GM12873 (cell line): ENCODE results near the gene FNDC3B.

ENCODE experiments used
- TF ChIP-seq, protein P1 (sequence below): IDR thresholded peaks from 2 replicates; pipeline ENCODE4 v1.5.1; 2012; ENCODE audit warnings: low read depth, mild to moderate bottlenecking, moderate library complexity, low read length, control low read depth; ENCODE audit not compliant: insufficient read depth; ENCODE audit errors: missing control alignments

FNDC3B gene

DNA sequence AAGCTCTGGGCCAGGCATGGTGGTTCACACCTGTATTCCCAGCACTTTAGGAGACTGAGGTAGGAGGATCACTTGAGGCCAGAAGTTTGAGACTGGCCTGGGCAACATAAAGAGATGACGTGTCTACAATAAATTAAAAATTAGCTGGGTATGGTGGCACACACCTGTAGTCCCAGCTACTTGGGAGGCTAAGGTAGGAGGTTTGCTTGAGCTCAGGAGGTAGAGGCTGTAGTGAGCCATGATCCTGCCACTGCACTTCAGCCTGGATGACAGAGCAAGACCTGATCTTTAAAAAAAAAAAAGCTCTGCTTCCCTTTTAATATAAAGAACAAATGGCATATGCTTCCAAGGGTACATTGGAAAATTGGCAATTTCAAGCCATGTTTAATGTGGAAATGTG lies 46.7 kb downstream of the FNDC3B start:
- TF ChIP-seq, protein P1, sequence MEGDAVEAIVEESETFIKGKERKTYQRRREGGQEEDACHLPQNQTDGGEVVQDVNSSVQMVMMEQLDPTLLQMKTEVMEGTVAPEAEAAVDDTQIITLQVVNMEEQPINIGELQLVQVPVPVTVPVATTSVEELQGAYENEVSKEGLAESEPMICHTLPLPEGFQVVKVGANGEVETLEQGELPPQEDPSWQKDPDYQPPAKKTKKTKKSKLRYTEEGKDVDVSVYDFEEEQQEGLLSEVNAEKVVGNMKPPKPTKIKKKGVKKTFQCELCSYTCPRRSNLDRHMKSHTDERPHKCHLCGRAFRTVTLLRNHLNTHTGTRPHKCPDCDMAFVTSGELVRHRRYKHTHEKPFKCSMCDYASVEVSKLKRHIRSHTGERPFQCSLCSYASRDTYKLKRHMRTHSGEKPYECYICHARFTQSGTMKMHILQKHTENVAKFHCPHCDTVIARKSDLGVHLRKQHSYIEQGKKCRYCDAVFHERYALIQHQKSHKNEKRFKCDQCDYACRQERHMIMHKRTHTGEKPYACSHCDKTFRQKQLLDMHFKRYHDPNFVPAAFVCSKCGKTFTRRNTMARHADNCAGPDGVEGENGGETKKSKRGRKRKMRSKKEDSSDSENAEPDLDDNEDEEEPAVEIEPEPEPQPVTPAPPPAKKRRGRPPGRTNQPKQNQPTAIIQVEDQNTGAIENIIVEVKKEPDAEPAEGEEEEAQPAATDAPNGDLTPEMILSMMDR, result no peak

DNA sequence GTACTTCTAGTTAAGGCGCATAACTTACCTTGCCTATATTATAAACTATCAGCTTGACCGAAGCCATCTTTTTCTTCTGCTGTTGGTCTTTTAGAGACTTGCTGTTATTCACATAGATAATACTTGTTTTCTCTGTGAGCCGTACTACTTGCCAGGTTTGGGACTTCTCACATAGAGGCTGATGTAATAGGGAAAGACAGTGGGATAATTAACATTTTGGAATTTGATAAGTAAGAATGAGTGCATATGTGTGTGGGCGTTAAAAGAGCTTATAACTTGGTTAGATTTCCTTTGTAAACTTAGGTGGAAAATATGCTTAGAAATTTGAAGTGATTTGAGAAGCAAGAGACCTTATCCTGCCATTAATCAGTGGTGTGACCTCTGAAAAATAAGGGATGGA lies 47.8 kb downstream of the FNDC3B start:
- TF ChIP-seq, protein P1, result no peak

DNA sequence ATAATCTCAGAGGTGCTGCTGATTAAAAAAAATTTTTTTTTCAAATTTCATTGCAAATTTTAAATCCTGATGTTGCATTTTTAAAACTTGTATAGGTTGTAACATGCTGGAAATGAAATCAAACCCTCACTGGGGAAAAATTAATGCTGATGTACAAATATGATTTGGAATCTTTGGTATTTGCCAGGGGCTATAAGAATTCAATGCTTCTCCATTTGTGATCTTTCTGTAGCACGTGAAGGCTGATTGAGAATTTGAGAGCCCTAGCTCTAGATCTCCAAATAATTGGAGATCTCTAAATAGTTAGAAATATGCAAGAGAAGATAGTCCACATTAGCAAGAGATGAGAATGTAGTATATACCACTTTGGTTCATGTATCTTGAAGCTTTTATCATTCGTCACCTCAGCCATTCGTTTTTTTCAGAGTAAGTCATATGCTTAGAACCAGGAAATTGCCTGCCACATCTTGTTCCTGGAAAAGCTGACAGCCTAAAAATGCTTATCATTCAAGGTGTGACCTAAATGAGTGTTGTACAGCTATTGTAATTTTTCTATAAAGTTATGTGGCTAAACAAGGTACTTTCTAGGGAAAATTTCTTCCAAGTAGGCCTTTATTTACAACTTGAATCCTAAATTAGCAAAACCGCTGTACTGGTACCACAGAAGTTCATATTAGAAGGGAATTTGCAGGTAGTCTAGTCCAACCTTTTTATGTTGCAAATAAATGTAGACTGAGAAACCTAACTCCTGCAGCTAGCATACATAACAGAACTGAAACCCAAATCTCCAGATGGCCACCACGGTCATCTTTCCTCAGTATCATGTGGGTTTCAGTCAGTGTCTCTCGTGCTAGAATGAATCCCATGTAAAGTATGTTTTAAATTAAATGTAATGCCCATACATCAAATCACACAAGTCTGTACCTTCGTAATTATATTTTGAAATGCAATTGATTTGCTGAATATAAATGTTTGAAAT lies 48.5 kb downstream of the FNDC3B start:
- TF ChIP-seq, protein P1, result no peak

DNA sequence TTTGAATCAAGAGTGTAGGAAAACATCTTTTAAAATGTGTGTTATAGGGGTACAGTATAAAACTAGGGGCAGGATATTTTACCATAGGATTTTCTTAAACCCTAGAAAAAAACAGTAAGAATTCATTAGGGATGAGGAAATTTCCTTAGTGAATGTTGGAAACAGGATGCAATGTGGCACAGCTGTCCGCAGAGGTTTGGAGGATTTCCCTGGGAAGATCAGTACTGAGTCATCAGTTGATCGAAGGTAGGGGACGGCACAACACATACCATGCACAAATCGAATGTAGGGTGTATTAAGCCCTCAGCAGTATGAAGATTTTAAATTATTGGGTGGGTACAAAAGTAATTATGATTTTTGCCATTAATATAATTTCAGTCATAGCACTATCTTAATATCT lies 49.9 kb downstream of the FNDC3B start:
- TF ChIP-seq, protein P1, result no peak

DNA sequence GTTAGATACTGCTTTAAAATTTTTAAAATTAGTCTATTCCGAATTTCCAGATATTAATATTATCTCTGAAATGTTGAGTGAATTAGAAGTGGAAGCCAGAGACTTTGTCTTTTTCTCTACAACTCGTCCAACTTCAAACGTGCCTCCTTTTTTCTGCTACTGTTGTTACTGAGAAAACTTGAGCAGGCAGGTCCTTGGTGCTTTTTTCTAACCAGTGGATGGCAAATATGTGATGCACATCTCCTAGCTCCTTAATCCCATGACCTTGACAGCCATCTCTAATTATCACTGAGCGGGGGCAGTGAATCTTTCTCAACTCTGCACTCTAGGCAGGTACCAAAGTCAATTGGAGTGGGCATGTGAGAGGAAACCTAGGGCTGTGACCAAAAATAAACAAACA lies 50.7 kb downstream of the FNDC3B start:
- TF ChIP-seq, protein P1, result no peak

DNA sequence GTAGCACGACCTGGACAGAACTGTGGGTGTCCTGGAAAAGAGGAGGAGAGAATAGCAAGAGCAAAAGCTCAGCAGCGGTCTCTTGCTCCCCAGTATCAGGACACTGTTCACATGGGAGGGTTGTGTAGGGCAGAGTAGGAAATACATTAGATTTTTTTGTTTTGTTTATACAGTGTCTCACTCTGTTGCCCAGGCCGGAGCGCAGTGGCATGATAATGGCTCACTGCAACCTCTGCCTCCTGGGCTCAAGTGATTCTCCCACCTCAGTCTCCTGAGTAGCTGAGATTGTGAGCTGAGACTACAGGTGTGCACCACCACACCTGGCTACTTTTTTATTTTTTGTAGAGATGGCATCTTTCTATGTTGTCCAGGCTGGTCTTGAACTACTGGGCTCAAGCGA lies 53.3 kb downstream of the FNDC3B start:
- TF ChIP-seq, protein P1, result no peak

DNA sequence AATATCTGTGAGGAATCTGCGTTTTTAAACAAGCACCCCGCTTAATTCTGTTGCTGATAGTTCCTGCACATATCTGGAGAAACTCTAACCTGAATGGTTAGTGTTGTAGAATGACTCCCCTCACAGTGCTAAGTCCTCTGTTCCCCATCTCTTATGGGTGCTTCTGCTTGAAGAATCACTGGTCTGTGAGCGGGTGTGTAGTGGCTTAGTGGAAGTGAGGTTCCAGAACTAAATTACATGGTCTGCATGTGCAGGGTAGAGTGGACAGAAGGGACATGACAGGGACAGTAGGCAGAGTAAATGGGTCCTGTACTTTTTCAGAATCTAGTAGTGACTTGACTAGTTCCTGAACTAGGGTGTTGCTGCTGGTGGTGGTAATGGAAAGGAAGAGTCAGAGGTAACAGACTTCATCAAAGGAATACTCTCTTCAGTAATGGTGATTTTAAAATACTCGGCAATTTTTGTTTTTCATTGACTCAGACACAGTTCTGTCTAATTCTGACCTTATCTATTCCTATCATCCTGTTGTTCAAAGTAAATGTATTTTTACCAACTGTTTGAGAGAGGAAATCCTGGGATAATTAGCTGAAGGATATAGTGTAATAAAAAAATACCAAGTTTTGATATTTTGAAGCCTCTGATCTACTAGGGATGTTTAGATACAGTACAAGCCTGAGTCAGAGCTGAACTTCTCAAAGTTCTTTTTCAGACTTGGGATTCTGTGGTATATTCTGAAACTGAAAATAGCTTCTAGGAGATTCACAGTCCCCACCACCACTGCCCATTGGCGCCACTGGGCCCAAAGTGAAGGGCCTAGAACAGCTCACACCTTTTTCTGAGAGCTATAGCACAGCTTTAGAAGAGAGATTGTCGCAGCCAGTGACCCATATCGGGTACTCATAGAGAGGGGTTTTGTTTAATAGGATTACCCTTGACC lies 55.5 kb downstream of the FNDC3B start:
- TF ChIP-seq, protein P1, result peak; percentile 32
